Keratinocyte (primary cell): ENCODE measurements around the gene DPP10.

Experiments used
- EZH2 ChIP-seq: IDR thresholded peaks from one replicate; pipeline ENCODE4 v1.6.1; 2012; ENCODE audit warnings: inconsistent platforms, mild to moderate bottlenecking, low read length, moderate library complexity
- TF ChIP-seq, protein P1 (sequence below), 3 experiments: IDR thresholded peaks in 1 of 3; conservative IDR thresholded peaks in 1 of 3; optimal IDR thresholded peaks in 1 of 3; 2 replicates in 2 of 3; 3 replicates in 1 of 3; pipeline versions ENCODE3 to v1.5.1; 2011; ENCODE audit warnings: low read length in 3 of 3, mild to moderate bottlenecking in 3 of 3, moderate library complexity in 2 of 3, control low read depth in 1 of 3, inconsistent platforms in 1 of 3; ENCODE audit not compliant: insufficient read depth in 2 of 3; ENCODE audit errors: extremely low read depth in 1 of 3

DNA sequence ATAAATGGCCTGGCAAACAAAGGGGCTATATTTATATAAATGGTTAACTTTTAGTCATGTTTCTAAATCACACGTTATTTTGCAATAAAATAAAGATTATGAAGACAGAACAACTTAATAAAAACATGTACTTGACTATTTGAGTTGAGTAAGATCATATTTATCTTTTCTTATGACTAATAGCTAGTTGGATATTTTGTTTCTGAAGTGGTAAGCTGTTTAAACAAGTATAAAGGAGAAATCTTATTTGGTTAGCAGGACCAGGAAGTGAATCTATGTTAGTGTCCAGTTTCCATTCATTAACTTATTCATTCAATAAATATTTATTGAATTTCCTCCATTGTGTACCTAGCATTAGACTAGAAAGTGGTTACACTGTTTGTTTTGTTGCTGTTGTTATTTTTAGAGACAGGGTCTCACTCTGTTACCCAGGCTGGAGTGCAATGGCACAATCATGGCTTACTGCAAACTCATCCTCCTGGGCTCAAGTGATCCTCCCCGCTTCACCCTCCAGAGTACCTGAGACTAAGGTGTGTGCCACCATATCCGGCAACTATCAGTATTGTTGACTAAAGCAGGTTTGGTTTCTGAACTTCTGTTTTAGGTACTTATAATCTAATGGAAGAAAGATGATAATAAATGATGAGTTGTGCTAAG is 312.6 kb downstream of the DPP10 start:
- TF ChIP-seq, protein P1, sequence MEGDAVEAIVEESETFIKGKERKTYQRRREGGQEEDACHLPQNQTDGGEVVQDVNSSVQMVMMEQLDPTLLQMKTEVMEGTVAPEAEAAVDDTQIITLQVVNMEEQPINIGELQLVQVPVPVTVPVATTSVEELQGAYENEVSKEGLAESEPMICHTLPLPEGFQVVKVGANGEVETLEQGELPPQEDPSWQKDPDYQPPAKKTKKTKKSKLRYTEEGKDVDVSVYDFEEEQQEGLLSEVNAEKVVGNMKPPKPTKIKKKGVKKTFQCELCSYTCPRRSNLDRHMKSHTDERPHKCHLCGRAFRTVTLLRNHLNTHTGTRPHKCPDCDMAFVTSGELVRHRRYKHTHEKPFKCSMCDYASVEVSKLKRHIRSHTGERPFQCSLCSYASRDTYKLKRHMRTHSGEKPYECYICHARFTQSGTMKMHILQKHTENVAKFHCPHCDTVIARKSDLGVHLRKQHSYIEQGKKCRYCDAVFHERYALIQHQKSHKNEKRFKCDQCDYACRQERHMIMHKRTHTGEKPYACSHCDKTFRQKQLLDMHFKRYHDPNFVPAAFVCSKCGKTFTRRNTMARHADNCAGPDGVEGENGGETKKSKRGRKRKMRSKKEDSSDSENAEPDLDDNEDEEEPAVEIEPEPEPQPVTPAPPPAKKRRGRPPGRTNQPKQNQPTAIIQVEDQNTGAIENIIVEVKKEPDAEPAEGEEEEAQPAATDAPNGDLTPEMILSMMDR (optimal IDR thresholded peaks at IDR 0.05 in 1 of 3, IDR thresholded peaks at IDR 0.05 in 1 of 3, conservative IDR thresholded peaks at IDR 0.05 in 1 of 3; ENCODE audit: extremely low read depth in 1 of 3, insufficient read depth in 2 of 3, low read length in 3 of 3): no peak
- no peak for TF ChIP-seq EZH2
